ENCODE measurements around the gene GPX6.

GPX6 gene

GRCh38 chr6:28489366-28490204, 26.0 kb downstream of the GPX6 start:
- TF ChIP-seq CTCF (IDR thresholded peaks at IDR 0.05; ENCODE audit: borderline replicate concordance, insufficient read depth, low read depth, low read length) = no peak
- peak overlapping the region; percentile 16 for H3K4me3 ChIP-seq (ENCODE audit: low read depth, low read length)

GRCh38 chr6:28488916-28489365, 26.7 kb downstream of the GPX6 start:
- H3K4me3 ChIP-seq (ENCODE audit: low read depth, low read length) = no peak overlapping the region
- TF ChIP-seq CTCF (IDR thresholded peaks at IDR 0.05; ENCODE audit: borderline replicate concordance, insufficient read depth, low read depth, low read length) = no peak

GRCh38 chr6:28486988-28487742, 28.4 kb downstream of the GPX6 start:
- H3K4me3 ChIP-seq (ENCODE audit: low read depth, low read length) = no peak overlapping the region
- TF ChIP-seq CTCF (IDR thresholded peaks at IDR 0.05; ENCODE audit: borderline replicate concordance, insufficient read depth, low read depth, low read length) = no peak

- TF ChIP-seq CTCF (IDR thresholded peaks at IDR 0.05; ENCODE audit: borderline replicate concordance, insufficient read depth, low read depth, low read length) = no peak
- no peak overlapping the region for H3K4me3 ChIP-seq (ENCODE audit: low read depth, low read length)
Measured at GRCh38 chr6:28486533-28486932, 29.1 kb downstream of the GPX6 start.

- no peak overlapping the region for H3K4me3 ChIP-seq (ENCODE audit: low read depth, low read length)
- no peak for TF ChIP-seq CTCF (IDR thresholded peaks at IDR 0.05; ENCODE audit: borderline replicate concordance, insufficient read depth, low read depth, low read length)
Measured at GRCh38 chr6:28485482-28485881, 30.1 kb downstream of the GPX6 start.

GRCh38 chr6:28480253-28480932, 35.2 kb downstream of the GPX6 start:
- TF ChIP-seq CTCF (IDR thresholded peaks at IDR 0.05; ENCODE audit: borderline replicate concordance, insufficient read depth, low read depth, low read length) = no peak
- H3K4me3 ChIP-seq (ENCODE audit: low read depth, low read length) = no peak overlapping the region

Data from GM12875 (cell line).